HG03025 (cell line): ENCODE data around the gene RGS8.

ENCODE experiments used
- ATAC-seq: cut with Tn5 transposase; IDR thresholded peaks from one replicate; pipeline ENCODE4 v1.9.1; 2021; ENCODE audit warnings: mild to moderate bottlenecking, moderate library complexity; ENCODE audit not compliant: unreplicated experiment, low FRiP score

RGS8 gene

GRCh38 chr1:182674346-182675246 lies 9.8 kb downstream of the RGS8 start:
- no peak for ATAC-seq

GRCh38 chr1:182672487-182672836 lies 11.9 kb downstream of the RGS8 start:
- no peak for ATAC-seq

- ATAC-seq, result no peak
These were observed 12.5 kb downstream of the RGS8 start for GRCh38 chr1:182671750-182672486.

- no peak for ATAC-seq
These were observed 14.2 kb downstream of the RGS8 start for GRCh38 chr1:182670032-182670749.

GRCh38 chr1:182669266-182669665 lies 15.1 kb downstream of the RGS8 start:
- no peak for ATAC-seq

- no peak for ATAC-seq
These were observed 15.8 kb downstream of the RGS8 start for GRCh38 chr1:182668521-182669054.

- no peak for ATAC-seq
These were observed 16.4 kb downstream of the RGS8 start for GRCh38 chr1:182667848-182668505.

- no peak for ATAC-seq
These were observed 17.7 kb downstream of the RGS8 start for GRCh38 chr1:182666706-182667105.

GRCh38 chr1:182664296-182664695 lies 20.1 kb downstream of the RGS8 start:
- ATAC-seq, result no peak

GRCh38 chr1:182662956-182663355 lies 21.4 kb downstream of the RGS8 start:
- ATAC-seq, result no peak

GRCh38 chr1:182662121-182662890 lies 22.1 kb downstream of the RGS8 start:
- ATAC-seq, result no peak

GRCh38 chr1:182658055-182658454 lies 26.3 kb downstream of the RGS8 start:
- ATAC-seq, result no peak

- ATAC-seq, result no peak
These were observed 27.5 kb downstream of the RGS8 start for GRCh38 chr1:182656842-182657397.

GRCh38 chr1:182653986-182654385 lies 30.4 kb downstream of the RGS8 start:
- no peak for ATAC-seq

GRCh38 chr1:182652933-182653332 lies 31.5 kb downstream of the RGS8 start:
- ATAC-seq, result no peak

GRCh38 chr1:182651339-182651724 lies 33.1 kb downstream of the RGS8 start:
- ATAC-seq, result no peak

GRCh38 chr1:182650678-182651338 lies 33.6 kb downstream of the RGS8 start:
- ATAC-seq, result no peak

- ATAC-seq, result no peak
These were observed 35.3 kb downstream of the RGS8 start for GRCh38 chr1:182649041-182649440.

- no peak for ATAC-seq
These were observed 37.6 kb downstream of the RGS8 start for GRCh38 chr1:182646739-182647138.
